Subcutaneous abdominal adipose tissue (tissue), 5 donors: ENCODE results near the gene POLR2F.

Source experiments
- H3K27ac ChIP-seq: one replicate; pipeline ENCODE4 v1.7.0; 2013; ENCODE audit warnings: low read depth, mild to moderate bottlenecking, inconsistent platforms, low read length, moderate library complexity
- H3K27me3 ChIP-seq, 5 donors: one replicate each; pipeline ENCODE4 v1.7.0; 2013; ENCODE audit warnings: low read length in 5 of 5, inconsistent platforms in 1 of 5; ENCODE audit not compliant: control insufficient read depth in 5 of 5, insufficient read depth in 4 of 5
- H3K36me3 ChIP-seq, 5 donors: one replicate each; pipeline ENCODE4 v1.7.0; 2013; ENCODE audit warnings: low read length in 5 of 5; ENCODE audit not compliant: control insufficient read depth in 5 of 5, insufficient read depth in 5 of 5
- H3K4me1 ChIP-seq, 5 donors: one replicate each; pipeline ENCODE4 v1.7.0; 2013; ENCODE audit warnings: low read length in 5 of 5, mild to moderate bottlenecking in 3 of 5, moderate library complexity in 1 of 5; ENCODE audit not compliant: control insufficient read depth in 5 of 5, insufficient read depth in 5 of 5
- H3K4me3 ChIP-seq, 5 donors: one replicate each; pipeline ENCODE4 v1.7.0; 2013; ENCODE audit warnings: low read length in 5 of 5, low read depth in 1 of 5
- H3K9ac ChIP-seq, 5 donors: one replicate each; pipeline ENCODE4 v1.7.0; 2013; ENCODE audit warnings: low read length in 5 of 5, mild to moderate bottlenecking in 4 of 5, moderate library complexity in 3 of 5
- H3K9me3 ChIP-seq, 5 donors: one replicate each; pipeline ENCODE4 v1.7.0; 2013; ENCODE audit warnings: low read length in 5 of 5; ENCODE audit not compliant: control insufficient read depth in 5 of 5
- donor health status: healthy.
- donor health status: healthy.
- donor health status: healthy.
- donor health status: healthy.
- donor health status: healthy.

Gene POLR2F

GRCh38 chr22:37989146-37990045 lies 35.9 kb downstream of the POLR2F start:
- no peaks in the 10 kb centered on the region for H3K9me3 ChIP-seq
- no peaks in the 10 kb centered on the region for H3K27me3 ChIP-seq
- H3K4me3 ChIP-seq, result no peak overlapping the region
- peaks cover 0 to 21% (median 7%) of the 10 kb centered on the region in 5 donors for H3K36me3 ChIP-seq
- no peak overlapping the region for H3K9ac ChIP-seq
- no peaks in the 10 kb centered on the region for H3K4me1 ChIP-seq
- no peak overlapping the region for H3K27ac ChIP-seq

- Histone ChIP-seq H3K9ac (no peak overlapping the region), H3K4me3 (no peak overlapping the region), H3K27ac (no peak overlapping the region)
Observed at GRCh38 chr22:37990301-37990700, 36.8 kb downstream of the POLR2F start.

GRCh38 chr22:37990862-37991261 lies 37.4 kb downstream of the POLR2F start:
- Histone ChIP-seq H3K4me3 (no peak overlapping the region), H3K27me3 (no peaks in the 10 kb centered on the region), H3K36me3 (peaks cover 0 to 18% (median 7%) of the 10 kb centered on the region in 5 donors), H3K27ac (no peak overlapping the region), H3K9ac (no peak overlapping the region), H3K9me3 (no peaks in the 10 kb centered on the region), H3K4me1 (no peaks in the 10 kb centered on the region)

More at GRCh38 chr22:37990301-37990700, 36.8 kb downstream of the POLR2F start:
- Histone ChIP-seq H3K9me3 (no peaks in the 10 kb centered on the region), H3K36me3 (peaks cover 0 to 18% (median 7%) of the 10 kb centered on the region in 5 donors), H3K4me1 (no peaks in the 10 kb centered on the region), H3K27me3 (no peaks in the 10 kb centered on the region)

- Histone ChIP-seq H3K27ac (no peak overlapping the region), H3K27me3 (no peaks in the 10 kb centered on the region), H3K9me3 (no peaks in the 10 kb centered on the region), H3K36me3 (peaks cover 0 to 8% (median 4%) of the 10 kb centered on the region in 5 donors), H3K4me3 (no peak overlapping the region), H3K9ac (no peak overlapping the region), H3K4me1 (peaks cover 0 to 3% (median 0%) of the 10 kb centered on the region in 5 donors)
Observed at GRCh38 chr22:37991731-37992442, 38.4 kb downstream of the POLR2F start.

- H3K9ac ChIP-seq, result no peak overlapping the region
- H3K27me3 ChIP-seq, result no peaks in the 10 kb centered on the region
- no peak overlapping the region for H3K27ac ChIP-seq
- no peak overlapping the region for H3K4me3 ChIP-seq
- H3K4me1 ChIP-seq, result peaks cover 0 to 3% (median 0%) of the 10 kb centered on the region in 5 donors
- no peaks in the 10 kb centered on the region for H3K36me3 ChIP-seq
- no peaks in the 10 kb centered on the region for H3K9me3 ChIP-seq
Observed at GRCh38 chr22:37994049-37994448, 40.5 kb downstream of the POLR2F start.

GRCh38 chr22:37994982-37995381 lies 41.5 kb downstream of the POLR2F start:
- H3K4me1 ChIP-seq, result peaks cover 0 to 5% (median 1%) of the 10 kb centered on the region in 5 donors
- H3K4me3 ChIP-seq, result no peak overlapping the region
- H3K9ac ChIP-seq, result no peak overlapping the region
- no peaks in the 10 kb centered on the region for H3K27me3 ChIP-seq
- H3K36me3 ChIP-seq, result no peaks in the 10 kb centered on the region
- H3K27ac ChIP-seq, result no peak overlapping the region
- no peaks in the 10 kb centered on the region for H3K9me3 ChIP-seq

- no peak overlapping the region for H3K9ac ChIP-seq
- no peak overlapping the region for H3K4me3 ChIP-seq
- H3K36me3 ChIP-seq, result no peaks in the 10 kb centered on the region
- H3K27me3 ChIP-seq, result no peaks in the 10 kb centered on the region
- no peak overlapping the region for H3K27ac ChIP-seq
- H3K4me1 ChIP-seq, result peaks cover 0 to 8% (median 3%) of the 10 kb centered on the region in 5 donors
- H3K9me3 ChIP-seq, result no peaks in the 10 kb centered on the region
Observed at GRCh38 chr22:37995460-37995859, 42.0 kb downstream of the POLR2F start.

- Histone ChIP-seq H3K4me3 (no peak overlapping the region), H3K9me3 (no peaks in the 10 kb centered on the region), H3K27me3 (no peaks in the 10 kb centered on the region), H3K36me3 (no peaks in the 10 kb centered on the region), H3K27ac (no peak overlapping the region), H3K4me1 (peaks cover 0 to 8% (median 3%) of the 10 kb centered on the region in 5 donors), H3K9ac (no peak overlapping the region)
Observed at GRCh38 chr22:37996079-37996478, 42.6 kb downstream of the POLR2F start.

- Histone ChIP-seq H3K36me3 (no peaks in the 10 kb centered on the region), H3K9ac (no peak overlapping the region), H3K9me3 (no peaks in the 10 kb centered on the region), H3K4me1 (peaks cover 0 to 8% (median 3%) of the 10 kb centered on the region in 5 donors), H3K27me3 (no peaks in the 10 kb centered on the region), H3K27ac (no peak overlapping the region), H3K4me3 (no peak overlapping the region)
Observed at GRCh38 chr22:37996515-37997246, 43.2 kb downstream of the POLR2F start.
